Measurements from ENCODE around the gene GRID1.

GRID1 gene

DNA sequence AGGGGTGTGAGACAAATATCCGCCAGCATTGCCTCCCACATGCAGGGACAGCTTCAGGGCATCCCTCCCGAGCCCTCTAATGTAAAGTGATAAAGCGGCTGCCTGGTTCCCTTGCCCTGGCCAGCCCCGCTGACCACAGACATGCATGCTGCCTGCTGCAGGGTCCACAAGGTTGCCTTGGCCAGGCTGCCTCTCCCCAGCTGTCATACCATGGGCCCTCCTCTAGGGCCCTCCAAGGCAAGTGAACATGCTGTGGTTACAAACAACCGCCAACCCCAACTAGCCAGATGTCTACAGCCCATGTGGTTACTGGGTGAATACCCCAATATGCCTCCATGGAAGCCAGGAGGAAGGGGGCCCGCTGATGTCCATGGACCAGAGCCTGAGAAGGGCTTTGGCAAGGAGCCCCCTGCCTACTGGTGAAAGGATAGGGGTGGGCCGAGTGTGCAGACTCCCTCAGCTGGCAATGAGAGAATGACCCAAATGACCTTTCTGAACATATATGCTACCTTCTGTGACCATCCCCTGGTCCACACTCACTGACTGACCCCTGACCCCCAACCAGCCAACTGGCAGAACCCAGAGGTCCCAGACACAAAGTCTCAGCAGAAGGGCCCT is 37.4 kb downstream of the GRID1 start:
- in situ Hi-C loops (cut with MboI; ENCODE audit: low pct_unique_long_range_greater_than_20kb, low sequenced_read_pairs, unreplicated experiment) = no loop called here
- DNase-seq (ENCODE audit: low spot score) = no peak
- no peak for TF ChIP-seq CTCF (IDR thresholded peaks at IDR 0.05; ENCODE audit: extremely low read depth, insufficient read depth, missing control alignments)

DNA sequence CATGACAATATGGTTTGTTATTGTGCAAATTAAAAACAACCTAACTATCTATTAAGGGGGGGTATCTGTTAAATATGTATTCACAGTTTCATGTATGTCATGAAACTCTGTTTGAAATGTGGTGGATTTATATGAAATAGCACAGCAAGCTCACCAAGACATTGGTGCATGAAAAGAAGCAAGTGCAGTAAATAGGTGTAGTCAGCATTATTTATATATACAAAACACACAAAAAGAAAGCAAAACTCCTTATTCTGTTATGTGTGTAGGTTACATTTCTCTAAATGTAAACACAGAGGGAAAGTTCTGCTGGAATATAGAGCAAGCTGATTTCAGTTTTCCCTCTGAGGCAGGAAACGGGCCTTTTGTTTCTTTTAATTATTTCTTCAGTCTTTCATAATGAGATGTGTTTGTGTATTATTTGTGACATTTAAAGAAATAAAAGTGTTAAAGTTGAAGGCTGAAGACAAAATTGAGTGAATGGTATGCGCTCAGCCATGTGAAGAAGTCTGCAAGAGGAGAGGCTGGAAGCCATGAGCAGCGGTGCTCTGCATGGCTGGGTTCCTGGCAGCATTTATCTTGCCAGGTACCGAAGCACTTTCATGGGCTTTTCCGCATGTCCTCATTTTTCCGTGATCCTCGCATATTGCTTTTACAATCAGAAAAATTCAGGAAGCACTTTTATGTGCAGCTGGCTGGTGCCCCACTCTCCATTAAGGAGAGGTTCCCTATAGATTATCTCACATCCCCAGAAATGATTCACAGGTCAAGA is 38.5 kb downstream of the GRID1 start:
- in situ Hi-C loops (cut with MboI; ENCODE audit: low pct_unique_long_range_greater_than_20kb, low sequenced_read_pairs, unreplicated experiment) = no loop called here
- no peak for TF ChIP-seq CTCF (IDR thresholded peaks at IDR 0.05; ENCODE audit: extremely low read depth, insufficient read depth, missing control alignments)

DNA sequence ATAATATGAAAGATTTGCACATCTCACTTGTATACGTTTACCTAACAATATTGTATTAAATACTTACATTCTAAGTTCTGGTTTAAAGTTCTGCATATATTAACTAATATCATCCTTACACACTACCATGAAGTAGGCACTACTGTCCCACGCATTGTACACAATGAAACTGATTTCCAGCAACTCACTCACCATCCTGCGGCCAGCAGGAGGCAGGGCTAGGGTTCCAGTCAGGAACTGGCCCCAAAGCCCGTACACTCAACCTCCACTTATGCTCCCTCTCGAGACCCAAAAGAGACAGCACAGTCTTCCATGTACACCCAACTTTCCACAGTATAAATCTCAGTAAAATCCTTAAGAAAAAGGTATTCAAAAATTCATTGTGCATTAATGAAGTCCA is 41.4 kb downstream of the GRID1 start:
- DNase-seq (ENCODE audit: low spot score) = no peak
- TF ChIP-seq CTCF (IDR thresholded peaks at IDR 0.05; ENCODE audit: extremely low read depth, insufficient read depth, missing control alignments) = no peak
- in situ Hi-C loops (cut with MboI; ENCODE audit: low pct_unique_long_range_greater_than_20kb, low sequenced_read_pairs, unreplicated experiment) = no loop called here

More for the DNA sequence above, 38.5 kb downstream of the GRID1 start:
- DNase-seq (ENCODE audit: low spot score) = no peak

GRCh38 chr10:86321568-86321967 is 45.0 kb downstream of the GRID1 start:
- TF ChIP-seq CTCF (IDR thresholded peaks at IDR 0.05; ENCODE audit: extremely low read depth, insufficient read depth, missing control alignments) = no peak
- in situ Hi-C loops (cut with MboI; ENCODE audit: low pct_unique_long_range_greater_than_20kb, low sequenced_read_pairs, unreplicated experiment) = no loop called here
- DNase-seq (ENCODE audit: low spot score) = no peak

GRCh38 chr10:86319676-86320075 is 46.9 kb downstream of the GRID1 start:
- no peak for TF ChIP-seq CTCF (IDR thresholded peaks at IDR 0.05; ENCODE audit: extremely low read depth, insufficient read depth, missing control alignments)
- in situ Hi-C loops (cut with MboI; ENCODE audit: low pct_unique_long_range_greater_than_20kb, low sequenced_read_pairs, unreplicated experiment) = no loop called here
- DNase-seq (ENCODE audit: low spot score) = no peak

DNA sequence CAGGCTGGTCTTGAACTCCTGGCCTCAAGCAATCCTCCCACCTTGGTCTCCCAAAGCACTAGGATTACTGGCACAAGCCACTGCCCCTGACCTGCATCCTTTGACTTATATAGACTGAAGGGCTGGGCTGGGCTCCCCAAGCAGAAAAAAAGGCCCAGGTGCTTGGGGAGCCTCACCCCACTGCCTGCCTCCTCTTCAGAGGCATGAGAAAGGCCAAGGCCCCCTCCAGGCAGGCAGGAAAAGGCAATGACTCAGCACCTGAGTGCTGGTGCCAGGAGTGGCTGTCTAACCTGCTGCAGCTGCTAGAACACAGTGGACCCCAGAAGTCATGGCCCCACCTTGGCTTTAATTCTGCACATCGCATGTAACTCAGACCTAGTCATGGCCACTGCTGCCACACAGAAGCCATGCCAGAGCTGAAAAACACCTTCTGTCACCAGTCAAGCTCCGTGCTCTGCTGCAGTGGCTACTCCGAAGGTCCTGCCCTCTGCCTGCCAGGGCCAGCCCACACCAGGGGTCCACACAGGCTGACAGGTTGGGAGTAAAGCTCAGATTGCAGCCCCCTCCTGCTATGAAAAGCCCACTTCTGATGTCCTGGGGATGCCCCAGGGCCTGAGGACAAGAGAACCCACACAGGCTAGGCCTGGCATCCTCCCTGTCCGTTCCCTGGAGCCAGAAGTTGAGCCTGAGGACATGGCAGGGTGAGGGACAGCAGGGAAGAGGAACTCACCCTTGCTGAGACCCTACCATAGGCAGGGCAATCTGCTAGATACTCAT is 48.5 kb downstream of the GRID1 start:
- TF ChIP-seq CTCF (IDR thresholded peaks at IDR 0.05; ENCODE audit: extremely low read depth, insufficient read depth, missing control alignments) = no peak
- in situ Hi-C loops (cut with MboI; ENCODE audit: low pct_unique_long_range_greater_than_20kb, low sequenced_read_pairs, unreplicated experiment) = no loop called here
- no peak for DNase-seq (ENCODE audit: low spot score)
